ENCODE data around the gene DCTPP1. TPM values are rescaled to one million over a fixed set of nuclear protein-coding genes. Genes with fewer than 3 reads are reported as not detected.

The DCTPP1 gene
- total RNA-seq, 2 donors from 2014 or later: 15.2 to 20.1 TPM

GRCh38 chr16:30418350-30419181 lies 11.3 kb downstream of the DCTPP1 start:
- no peak for DNase-seq (ENCODE audit: low spot score)
- intact Hi-C loops (cut with DNase I): no loop called here

- peak; percentile 95 for DNase-seq (ENCODE audit: low spot score)
- intact Hi-C loops (cut with DNase I): no loop called here
Observed at GRCh38 chr16:30417529-30418349, 12.1 kb downstream of the DCTPP1 start.

GRCh38 chr16:30416624-30417528 lies 13.0 kb downstream of the DCTPP1 start:
- DNase-seq (ENCODE audit: low spot score): no peak
- intact Hi-C loops (cut with DNase I): no loop called here

GRCh38 chr16:30416047-30416603 lies 13.7 kb downstream of the DCTPP1 start:
- intact Hi-C loops (cut with DNase I): no loop called here
- DNase-seq (ENCODE audit: low spot score): no peak

GRCh38 chr16:30414159-30414558 lies 15.7 kb downstream of the DCTPP1 start:
- DNase-seq (ENCODE audit: low spot score): no peak
- intact Hi-C loops (cut with DNase I): no loop called here

- intact Hi-C loops (cut with DNase I): no loop called here
- DNase-seq (ENCODE audit: low spot score): no peak
Observed at GRCh38 chr16:30413112-30413806, 16.6 kb downstream of the DCTPP1 start.

- peak; percentile 97 for DNase-seq (ENCODE audit: low spot score)
- intact Hi-C loops (cut with DNase I): no loop called here
Observed at GRCh38 chr16:30409125-30410060, 20.4 kb downstream of the DCTPP1 start.

GRCh38 chr16:30407804-30408534 lies 21.9 kb downstream of the DCTPP1 start:
- no peak for DNase-seq (ENCODE audit: low spot score)
- intact Hi-C loops (cut with DNase I): loop anchor here in 1 of 2 donors (1.0 kb wide), 1 partner anchor 45 kb away; no protein-coding TSS in a partner anchor

- DNase-seq (ENCODE audit: low spot score): peak; percentile 98
- intact Hi-C loops (cut with DNase I): loop anchor here in 1 of 2 donors (1.0 kb wide), 1 partner anchor 44 kb away; no protein-coding TSS in a partner anchor
Observed at GRCh38 chr16:30407102-30407803, 22.6 kb downstream of the DCTPP1 start, which contains the start of gene ZNF771. Gene ZNF771 (plus strand): TSS chr16:30407606. CDS start chr16:30408054, 448 bp downstream.

GRCh38 chr16:30406795-30407101 lies 23.1 kb downstream of the DCTPP1 start:
- intact Hi-C loops (cut with DNase I): loop anchor here in 1 of 2 donors (1.0 kb wide), 1 partner anchor 43 kb away; no protein-coding TSS in a partner anchor
- DNase-seq (ENCODE audit: low spot score): no peak

GRCh38 chr16:30401768-30402425 lies 27.9 kb downstream of the DCTPP1 start:
- intact Hi-C loops (cut with DNase I): no loop called here

GRCh38 chr16:30399435-30400186 lies 30.2 kb downstream of the DCTPP1 start:
- DNase-seq (ENCODE audit: low spot score): no peak
- intact Hi-C loops (cut with DNase I): no loop called here

More at GRCh38 chr16:30401768-30402425, 27.9 kb downstream of the DCTPP1 start:
- no peak for DNase-seq (ENCODE audit: low spot score)

GRCh38 chr16:30398661-30399434 lies 31.0 kb downstream of the DCTPP1 start:
- intact Hi-C loops (cut with DNase I): no loop called here

More at GRCh38 chr16:30398661-30399434, 31.0 kb downstream of the DCTPP1 start:
- no peak for DNase-seq (ENCODE audit: low spot score)
